Hematopoietic multipotent progenitor cell (in vitro differentiated cells): ENCODE results near the gene FNDC3B. TPM values are rescaled to one million over a fixed set of nuclear protein-coding genes. Genes with fewer than 3 reads are reported as not detected.
A peak's percentile ranks its signal among the peaks of the same experiment; 100 is the strongest.
"Not testable (repeated sequence)": the region's sequence is repeated elsewhere in the genome, so short reads cannot be mapped to it uniquely, and the experiment has no call there.

Experiments used
- DNase-seq, 3 donors: peaks; one replicate each; pipeline ENCODE4 v3.0.0-alpha.2; 2011 to 2015; ENCODE audit warnings: low read depth in 2 of 3, low spot score in 2 of 3
- total RNA-seq: library from RNA; depleted of rRNA; stranded (reverse); fragments of >200 nt; gene quantifications from one replicate; pipeline ENCODE4 v1.2.3, GENCODE V29; 2012

The FNDC3B gene
- total RNA-seq, 1 donor: 28.0 TPM

- no peak for DNase-seq
These were observed 50.7 kb downstream of the FNDC3B start for GRCh38 chr3:172090035-172090434.

- DNase-seq: no peak
These were observed 53.3 kb downstream of the FNDC3B start for GRCh38 chr3:172092658-172093057.

GRCh38 chr3:172093581-172094443 lies 54.4 kb downstream of the FNDC3B start:
- not testable (repeated sequence) for DNase-seq

- no peak for DNase-seq
These were observed 55.5 kb downstream of the FNDC3B start for GRCh38 chr3:172094621-172095557.

- DNase-seq: no peak
These were observed 57.6 kb downstream of the FNDC3B start for GRCh38 chr3:172096881-172097420.

GRCh38 chr3:172097585-172097984 lies 58.2 kb downstream of the FNDC3B start:
- no peak for DNase-seq

- DNase-seq: no peak
These were observed 59.5 kb downstream of the FNDC3B start for GRCh38 chr3:172098698-172099494.

- DNase-seq: no peak
These were observed 60.1 kb downstream of the FNDC3B start for GRCh38 chr3:172099495-172099808.

GRCh38 chr3:172100482-172100881 lies 61.1 kb downstream of the FNDC3B start:
- no peak for DNase-seq

GRCh38 chr3:172101107-172101506 lies 61.7 kb downstream of the FNDC3B start:
- no peak for DNase-seq

GRCh38 chr3:172102123-172102882 lies 62.9 kb downstream of the FNDC3B start:
- peak; percentile 14 to 63 (median 41) for DNase-seq

- no peak for DNase-seq
These were observed 63.5 kb downstream of the FNDC3B start for GRCh38 chr3:172102883-172103310.

GRCh38 chr3:172103724-172104123 lies 64.3 kb downstream of the FNDC3B start:
- no peak for DNase-seq

GRCh38 chr3:172104471-172105072 lies 65.2 kb downstream of the FNDC3B start:
- DNase-seq: peak in 1 of 3 donors; percentile 22

- DNase-seq: no peak
These were observed 66.9 kb downstream of the FNDC3B start for GRCh38 chr3:172106037-172106954.

GRCh38 chr3:172106989-172107388 lies 67.6 kb downstream of the FNDC3B start:
- peak; percentile 42 to 95 (median 85) for DNase-seq

GRCh38 chr3:172107403-172107802 lies 68.0 kb downstream of the FNDC3B start:
- DNase-seq: peak; percentile 33 to 56 (median 35)

- DNase-seq: no peak
These were observed 70.9 kb downstream of the FNDC3B start for GRCh38 chr3:172110127-172110779.
